Astrocyte (in vitro differentiated cells and primary cell): Measurements from ENCODE around the gene HEMK1.

Experiments used
- CTCF ChIP-seq: IDR thresholded peaks from 2 replicates; pipeline ENCODE4 v1.5.1; 2011; ENCODE audit warnings: low read depth, mild to moderate bottlenecking, inconsistent platforms, low read length, moderate library complexity; ENCODE audit not compliant: insufficient read depth
- EZH2 ChIP-seq: IDR thresholded peaks from 2 replicates; pipeline ENCODE4 v1.6.1; 2012; ENCODE audit warnings: mild to moderate bottlenecking, low read length, inconsistent platforms; ENCODE audit not compliant: insufficient read depth

- no peak for TF ChIP-seq CTCF
- no peak for TF ChIP-seq EZH2
These were observed 1.4 kb downstream of the HEMK1 start for GRCh38 chr3:50570508-50571279.
